GM12864 (cell line): Measurements from ENCODE around the gene CDH13.

Source experiments
- DNase-seq: peaks from one replicate; pipeline ENCODE4 v3.0.0-alpha.2; 2011; ENCODE audit warnings: low read depth
- H3K4me3 ChIP-seq: 2 replicates; pipeline ENCODE4 v1.5.1; 2011; ENCODE audit warnings: mild to moderate bottlenecking, low read depth, low read length, control low read depth
- CTCF ChIP-seq: IDR thresholded peaks from 2 replicates; pipeline ENCODE4 v1.5.1; 2011; ENCODE audit warnings: low read depth, mild to moderate bottlenecking, moderate library complexity, low read length, control low read depth, inconsistent platforms; ENCODE audit errors: missing control alignments

Gene CDH13

GRCh38 chr16:83118365-83118764 is 491.6 kb downstream of the CDH13 start:
- no peak for TF ChIP-seq CTCF
- H3K4me3 ChIP-seq, result no peak overlapping the region
- DNase-seq, result no peak

GRCh38 chr16:83125999-83126568 is 499.3 kb downstream of the CDH13 start:
- no peak overlapping the region for H3K4me3 ChIP-seq
- DNase-seq, result no peak
- TF ChIP-seq CTCF, result no peak

- no peak for TF ChIP-seq CTCF
- no peak overlapping the region for H3K4me3 ChIP-seq
- no peak for DNase-seq
These were observed 501.3 kb downstream of the CDH13 start for GRCh38 chr16:83128041-83128440.

- no peak for TF ChIP-seq CTCF
- H3K4me3 ChIP-seq, result no peak overlapping the region
- no peak for DNase-seq
These were observed 503.3 kb downstream of the CDH13 start for GRCh38 chr16:83130039-83130438.

- TF ChIP-seq CTCF, result no peak
- no peak for DNase-seq
- H3K4me3 ChIP-seq, result no peak overlapping the region
These were observed 507.9 kb downstream of the CDH13 start for GRCh38 chr16:83134638-83135037.

- TF ChIP-seq CTCF, result no peak
- DNase-seq, result no peak
- no peak overlapping the region for H3K4me3 ChIP-seq
These were observed 509.6 kb downstream of the CDH13 start for GRCh38 chr16:83136419-83136818.

- no peak for TF ChIP-seq CTCF
- no peak overlapping the region for H3K4me3 ChIP-seq
- no peak for DNase-seq
These were observed 510.2 kb downstream of the CDH13 start for GRCh38 chr16:83136924-83137323.
